Measurements from ENCODE around the gene ZNF280C.

Gene ZNF280C

DNA sequence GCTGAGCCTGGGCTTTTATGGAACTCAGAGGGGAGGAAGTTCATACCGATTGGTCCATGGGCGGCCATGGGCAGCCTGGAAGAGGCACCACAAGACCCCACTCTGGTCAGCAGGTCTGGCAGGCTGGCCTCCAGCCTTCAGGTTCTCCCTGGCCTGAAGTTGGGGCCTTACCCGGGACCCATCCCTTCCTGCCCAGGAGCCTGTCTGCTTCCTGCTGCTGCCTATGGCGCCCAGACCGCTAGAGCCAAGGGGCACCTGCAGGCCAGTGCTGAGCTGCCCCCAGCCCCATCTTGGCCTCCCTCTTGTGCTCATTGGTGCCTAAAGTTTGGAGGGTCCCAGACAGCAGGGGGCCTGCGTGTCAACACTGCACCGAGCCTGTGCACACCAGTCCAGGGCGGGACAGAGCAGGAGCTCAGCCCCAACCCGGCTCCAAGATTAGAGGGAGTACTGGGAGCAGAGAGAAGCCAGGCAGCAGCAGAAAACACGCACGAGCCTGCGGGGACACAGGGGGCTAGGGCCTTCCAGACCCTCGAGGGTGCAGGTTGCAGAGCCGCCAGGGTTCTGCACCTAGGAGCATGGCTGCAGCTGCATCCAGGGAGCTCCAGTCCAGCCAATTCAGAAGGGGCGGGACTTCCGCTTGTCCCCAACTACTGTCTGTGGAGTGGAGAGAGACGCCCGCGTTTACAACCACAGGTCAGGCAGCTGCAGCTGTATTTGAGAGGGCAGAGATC, 30.7 kb upstream of the ZNF280C start:
- TF ChIP-seq, protein P1, sequence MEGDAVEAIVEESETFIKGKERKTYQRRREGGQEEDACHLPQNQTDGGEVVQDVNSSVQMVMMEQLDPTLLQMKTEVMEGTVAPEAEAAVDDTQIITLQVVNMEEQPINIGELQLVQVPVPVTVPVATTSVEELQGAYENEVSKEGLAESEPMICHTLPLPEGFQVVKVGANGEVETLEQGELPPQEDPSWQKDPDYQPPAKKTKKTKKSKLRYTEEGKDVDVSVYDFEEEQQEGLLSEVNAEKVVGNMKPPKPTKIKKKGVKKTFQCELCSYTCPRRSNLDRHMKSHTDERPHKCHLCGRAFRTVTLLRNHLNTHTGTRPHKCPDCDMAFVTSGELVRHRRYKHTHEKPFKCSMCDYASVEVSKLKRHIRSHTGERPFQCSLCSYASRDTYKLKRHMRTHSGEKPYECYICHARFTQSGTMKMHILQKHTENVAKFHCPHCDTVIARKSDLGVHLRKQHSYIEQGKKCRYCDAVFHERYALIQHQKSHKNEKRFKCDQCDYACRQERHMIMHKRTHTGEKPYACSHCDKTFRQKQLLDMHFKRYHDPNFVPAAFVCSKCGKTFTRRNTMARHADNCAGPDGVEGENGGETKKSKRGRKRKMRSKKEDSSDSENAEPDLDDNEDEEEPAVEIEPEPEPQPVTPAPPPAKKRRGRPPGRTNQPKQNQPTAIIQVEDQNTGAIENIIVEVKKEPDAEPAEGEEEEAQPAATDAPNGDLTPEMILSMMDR (IDR thresholded peaks at IDR 0.05; ENCODE audit: control insufficient read depth, insufficient read depth, low read depth, low read length, missing control alignments): no peak
- DNase-seq (ENCODE audit: low read depth): no peak
- no peak overlapping the region for H3K4me3 ChIP-seq (ENCODE audit: control insufficient read depth, low read depth, low read length)

DNA sequence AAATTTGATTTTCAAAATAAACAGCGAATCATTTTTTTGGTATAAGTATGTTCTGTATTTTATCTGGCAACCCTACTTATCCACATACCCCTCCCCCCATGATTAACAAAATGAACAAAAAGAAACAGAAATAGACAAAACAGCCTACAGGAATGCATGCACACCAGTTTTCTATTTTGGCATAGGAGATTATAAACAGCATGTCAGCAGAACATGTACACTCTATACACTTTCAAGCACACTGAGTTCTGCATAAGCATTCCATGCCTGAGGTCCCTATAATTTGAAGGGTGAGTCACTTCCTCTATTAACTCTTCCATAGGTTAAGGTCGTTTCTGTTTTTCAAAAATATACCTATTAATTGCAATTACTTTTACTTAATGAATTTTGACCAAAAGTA, 28.0 kb upstream of the ZNF280C start:
- no peak for DNase-seq (ENCODE audit: low read depth)
- no peak overlapping the region for H3K4me3 ChIP-seq (ENCODE audit: control insufficient read depth, low read depth, low read length)
- TF ChIP-seq, protein P1 (IDR thresholded peaks at IDR 0.05; ENCODE audit: control insufficient read depth, insufficient read depth, low read depth, low read length, missing control alignments): no peak

DNA sequence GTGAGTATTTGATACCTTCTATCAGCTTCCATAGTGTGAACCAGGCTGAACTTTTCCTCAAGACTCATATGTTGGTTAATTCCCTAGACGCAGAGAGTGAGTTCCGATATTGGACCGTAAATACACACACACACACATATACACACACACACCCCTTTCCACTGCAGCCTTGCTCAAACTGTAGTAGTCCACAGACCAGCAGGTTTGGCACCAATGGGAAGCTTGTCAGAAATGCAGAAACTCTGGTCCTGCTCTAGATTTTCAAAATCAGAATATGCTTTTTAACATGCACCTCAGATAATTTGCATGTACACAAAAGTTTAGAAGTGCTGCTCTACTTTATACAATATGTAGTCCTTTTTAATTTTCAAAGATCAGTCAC, 27.6 kb upstream of the ZNF280C start:
- DNase-seq (ENCODE audit: low read depth): no peak
- H3K4me3 ChIP-seq (ENCODE audit: control insufficient read depth, low read depth, low read length): no peak overlapping the region
- TF ChIP-seq, protein P1 (IDR thresholded peaks at IDR 0.05; ENCODE audit: control insufficient read depth, insufficient read depth, low read depth, low read length, missing control alignments): no peak

- TF ChIP-seq, protein P1 (IDR thresholded peaks at IDR 0.05; ENCODE audit: control insufficient read depth, insufficient read depth, low read depth, low read length, missing control alignments): no peak
- DNase-seq (ENCODE audit: low read depth): no peak
- no peak overlapping the region for H3K4me3 ChIP-seq (ENCODE audit: control insufficient read depth, low read depth, low read length)
These were observed 27.0 kb upstream of the ZNF280C start for GRCh38 chrX:130295519-130296296.

- no peak overlapping the region for H3K4me3 ChIP-seq (ENCODE audit: control insufficient read depth, low read depth, low read length)
- no peak for DNase-seq (ENCODE audit: low read depth)
- TF ChIP-seq, protein P1 (IDR thresholded peaks at IDR 0.05; ENCODE audit: control insufficient read depth, insufficient read depth, low read depth, low read length, missing control alignments): no peak
These were observed 18.5 kb upstream of the ZNF280C start for GRCh38 chrX:130287071-130287770.

DNA sequence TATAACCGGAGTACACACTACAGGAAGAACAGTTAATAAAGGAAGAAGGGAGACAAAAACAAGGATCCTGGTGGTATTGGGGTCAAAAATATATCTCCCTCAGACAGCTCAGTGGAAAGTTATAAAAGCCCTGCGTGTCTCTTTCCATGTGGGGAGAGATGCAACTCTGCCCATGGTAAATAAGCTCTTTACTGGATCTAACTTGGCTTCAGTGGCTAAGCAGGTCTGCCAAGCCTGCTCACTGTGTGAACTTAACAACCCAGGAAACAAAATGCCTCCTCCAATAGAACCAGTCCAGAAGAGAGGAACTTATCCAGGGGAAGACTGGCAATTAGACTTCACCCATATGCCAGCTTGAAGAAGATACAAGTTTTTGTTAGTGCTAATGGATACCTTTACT, 17.0 kb upstream of the ZNF280C start:
- H3K4me3 ChIP-seq (ENCODE audit: control insufficient read depth, low read depth, low read length): no peak overlapping the region
- TF ChIP-seq, protein P1 (IDR thresholded peaks at IDR 0.05; ENCODE audit: control insufficient read depth, insufficient read depth, low read depth, low read length, missing control alignments): no peak
- no peak for DNase-seq (ENCODE audit: low read depth)

Data from AG09309 (cell line).